ENCODE measurements around the gene SLC12A8. TPM values are rescaled to one million over a fixed set of nuclear protein-coding genes. Genes with fewer than 3 reads are reported as not detected.

SLC12A8 gene
- total RNA-seq, 1 experiment from 2014 or later: 9.7 TPM

DNA sequence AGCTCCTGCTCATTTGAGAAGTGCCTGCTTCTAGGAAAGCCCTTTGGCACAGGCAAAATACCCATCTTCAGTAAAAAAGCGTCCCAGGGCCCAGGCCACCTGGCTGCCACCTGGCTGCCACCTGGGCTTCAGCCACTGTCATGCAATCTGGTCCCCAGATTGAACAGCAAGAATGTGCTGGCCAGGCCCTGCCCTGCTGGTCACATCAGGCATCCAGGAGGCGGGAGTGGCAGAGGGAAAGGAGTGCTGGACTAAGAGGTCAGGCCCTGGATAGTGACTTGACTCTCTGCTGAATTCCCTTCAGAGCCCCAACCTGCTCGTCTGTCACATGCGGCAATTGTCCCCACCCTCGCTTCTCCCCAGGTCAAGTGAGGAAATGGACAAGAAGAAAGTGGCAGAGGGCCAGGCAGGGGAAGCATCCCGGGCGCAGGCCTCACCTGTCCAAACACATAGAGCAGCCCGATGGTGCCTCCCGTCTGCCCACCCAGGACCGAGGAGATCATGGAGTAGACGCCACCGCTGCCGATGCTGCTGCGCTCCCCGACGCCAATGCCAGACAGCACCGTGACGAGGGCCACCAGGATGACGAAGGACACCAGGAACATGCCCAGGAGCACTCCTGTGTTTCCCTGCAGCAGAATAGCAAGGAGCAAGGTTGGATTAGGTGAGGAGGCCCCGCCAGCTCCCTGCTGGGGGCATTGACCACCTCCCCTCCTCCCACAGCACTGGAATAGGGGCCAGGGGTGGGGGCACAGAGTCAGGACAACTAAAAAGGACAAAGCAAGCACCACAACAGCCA, 25.5 kb downstream of the SLC12A8 start:
- Histone ChIP-seq H3K4me3 (ENCODE audit: insufficient read depth, low read depth, low read length) (no peak overlapping the region), H3K36me3 (replicated peaks; ENCODE audit: control insufficient read depth, insufficient read depth, low read length) (peaks cover 6% of the 10 kb centered on the region; the same call in 1 of the 2 replicates), H3K27me3 (ENCODE audit: control insufficient read depth, insufficient read depth, low read length) (no peaks in the 10 kb centered on the region)
- peak; percentile 57 for DNase-seq

DNA sequence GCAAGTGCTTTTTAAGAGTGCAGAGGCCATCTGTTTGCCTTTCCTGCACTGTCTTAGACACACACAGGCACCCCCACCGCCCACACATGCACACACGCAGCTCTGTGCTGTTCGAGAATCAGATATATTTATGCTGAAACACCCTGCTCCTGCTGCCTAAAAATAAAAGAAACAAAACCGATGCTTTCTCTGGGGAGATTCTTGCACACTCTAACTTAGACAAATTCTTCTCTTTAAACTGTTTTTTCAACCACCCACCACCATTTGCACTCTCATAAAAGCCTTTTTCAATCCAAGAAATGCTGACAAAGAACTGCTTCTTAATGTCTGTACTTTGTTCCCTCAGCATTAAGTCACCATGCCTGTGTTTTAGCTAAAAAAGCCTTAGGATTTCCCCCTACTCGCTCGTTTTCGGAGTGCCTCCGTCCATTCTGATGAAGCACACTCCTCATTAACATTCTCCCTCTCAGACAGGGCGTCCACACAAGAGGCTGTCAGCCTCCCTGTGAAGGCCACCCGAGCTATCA, 26.2 kb downstream of the SLC12A8 start:
- no peaks in the 10 kb centered on the region for H3K27me3 ChIP-seq (ENCODE audit: control insufficient read depth, insufficient read depth, low read length)
- DNase-seq: no peak
- peaks cover 6% of the 10 kb centered on the region; the same call in 1 of the 2 replicates for H3K36me3 ChIP-seq (replicated peaks; ENCODE audit: control insufficient read depth, insufficient read depth, low read length)
- no peak overlapping the region for H3K4me3 ChIP-seq (ENCODE audit: insufficient read depth, low read depth, low read length)

DNA sequence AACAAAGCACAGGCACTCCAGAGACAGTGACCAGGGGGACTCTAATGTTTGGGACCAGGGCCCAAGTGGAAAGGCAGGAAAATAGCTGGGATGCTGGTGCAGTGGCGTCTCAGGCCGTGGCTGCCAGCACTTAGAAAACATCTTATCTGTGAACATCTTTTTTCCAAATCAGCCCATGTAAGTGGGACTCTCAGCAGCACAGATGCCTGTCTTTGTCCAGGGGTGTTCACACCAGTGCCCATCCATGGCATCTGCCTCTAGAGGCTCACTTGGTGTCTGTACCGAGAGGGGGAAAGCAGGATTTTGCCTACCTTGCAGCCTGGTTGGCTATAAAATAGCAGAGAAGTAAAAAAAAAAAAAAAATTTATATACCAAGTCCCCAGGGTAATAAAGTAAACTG, 26.7 kb downstream of the SLC12A8 start:
- no peak for DNase-seq
- no peak overlapping the region for H3K4me3 ChIP-seq (ENCODE audit: insufficient read depth, low read depth, low read length)
- H3K36me3 ChIP-seq (replicated peaks; ENCODE audit: control insufficient read depth, insufficient read depth, low read length): peaks cover 6% of the 10 kb centered on the region; the same call in 1 of the 2 replicates
- no peaks in the 10 kb centered on the region for H3K27me3 ChIP-seq (ENCODE audit: control insufficient read depth, insufficient read depth, low read length)

- no peaks in the 10 kb centered on the region for H3K36me3 ChIP-seq (replicated peaks; ENCODE audit: control insufficient read depth, insufficient read depth, low read length)
- no peaks in the 10 kb centered on the region for H3K27me3 ChIP-seq (ENCODE audit: control insufficient read depth, insufficient read depth, low read length)
- DNase-seq: no peak
- H3K4me3 ChIP-seq (ENCODE audit: insufficient read depth, low read depth, low read length): no peak overlapping the region
Measured at GRCh38 chr3:125179884-125180240, 32.7 kb downstream of the SLC12A8 start.

DNA sequence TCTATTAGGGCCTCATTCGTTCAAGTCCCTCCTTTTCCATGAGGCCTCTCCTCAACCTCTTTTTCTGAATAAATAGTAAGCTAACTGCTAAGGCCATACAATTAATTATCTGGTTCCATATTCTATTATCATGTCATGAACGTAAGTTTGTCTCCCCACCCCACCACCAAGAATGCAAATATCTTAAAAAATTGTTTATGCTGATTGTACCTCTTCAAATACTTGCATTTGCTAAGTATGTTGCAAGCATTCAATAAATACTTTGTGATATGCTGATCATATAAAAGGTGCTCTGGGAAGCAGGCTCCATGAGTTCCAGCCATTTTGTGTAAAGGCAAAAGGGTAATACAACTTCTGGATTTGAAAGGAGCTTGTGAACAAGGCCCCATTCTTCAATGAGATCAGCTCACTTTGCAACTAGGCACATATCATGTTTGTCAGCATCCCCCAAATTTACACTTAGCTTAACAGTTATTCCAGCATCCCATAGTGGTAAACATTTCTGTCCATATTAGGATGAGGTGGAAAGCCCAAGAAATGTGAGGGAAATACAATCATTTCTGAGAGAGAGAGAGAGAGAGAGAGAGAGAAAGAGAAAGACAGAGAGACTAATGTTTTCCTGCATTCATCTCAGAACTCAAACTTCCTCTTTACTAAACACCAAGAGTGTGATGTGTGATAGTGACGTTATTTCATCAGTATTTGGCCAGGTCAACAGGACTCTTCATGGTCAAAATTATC, 33.2 kb downstream of the SLC12A8 start:
- no peaks in the 10 kb centered on the region for H3K27me3 ChIP-seq (ENCODE audit: control insufficient read depth, insufficient read depth, low read length)
- H3K36me3 ChIP-seq (replicated peaks; ENCODE audit: control insufficient read depth, insufficient read depth, low read length): no peaks in the 10 kb centered on the region
- H3K4me3 ChIP-seq (ENCODE audit: insufficient read depth, low read depth, low read length): no peak overlapping the region
- DNase-seq: no peak

DNA sequence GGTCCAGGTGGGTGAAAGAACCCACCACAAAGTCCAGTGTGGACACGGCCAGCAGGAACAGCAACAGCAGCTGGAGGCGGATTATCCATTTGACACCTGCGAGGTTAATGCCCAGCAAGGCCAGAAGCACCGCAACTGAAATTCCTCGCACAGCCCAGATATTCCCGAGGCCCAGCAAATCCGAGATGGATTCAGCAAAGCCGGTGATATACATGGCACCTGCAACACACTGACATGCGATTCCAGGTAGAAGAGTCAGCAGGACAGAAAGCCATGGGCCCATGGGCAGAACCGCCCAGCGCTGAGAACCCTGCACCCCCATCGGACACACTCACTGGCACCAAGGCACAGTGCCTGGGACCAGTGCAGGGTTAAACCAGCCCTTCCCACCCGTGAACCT, 34.8 kb downstream of the SLC12A8 start:
- H3K36me3 ChIP-seq (replicated peaks; ENCODE audit: control insufficient read depth, insufficient read depth, low read length): no peaks in the 10 kb centered on the region
- no peak overlapping the region for H3K4me3 ChIP-seq (ENCODE audit: insufficient read depth, low read depth, low read length)
- DNase-seq: no peak
- no peaks in the 10 kb centered on the region for H3K27me3 ChIP-seq (ENCODE audit: control insufficient read depth, insufficient read depth, low read length)

DNA sequence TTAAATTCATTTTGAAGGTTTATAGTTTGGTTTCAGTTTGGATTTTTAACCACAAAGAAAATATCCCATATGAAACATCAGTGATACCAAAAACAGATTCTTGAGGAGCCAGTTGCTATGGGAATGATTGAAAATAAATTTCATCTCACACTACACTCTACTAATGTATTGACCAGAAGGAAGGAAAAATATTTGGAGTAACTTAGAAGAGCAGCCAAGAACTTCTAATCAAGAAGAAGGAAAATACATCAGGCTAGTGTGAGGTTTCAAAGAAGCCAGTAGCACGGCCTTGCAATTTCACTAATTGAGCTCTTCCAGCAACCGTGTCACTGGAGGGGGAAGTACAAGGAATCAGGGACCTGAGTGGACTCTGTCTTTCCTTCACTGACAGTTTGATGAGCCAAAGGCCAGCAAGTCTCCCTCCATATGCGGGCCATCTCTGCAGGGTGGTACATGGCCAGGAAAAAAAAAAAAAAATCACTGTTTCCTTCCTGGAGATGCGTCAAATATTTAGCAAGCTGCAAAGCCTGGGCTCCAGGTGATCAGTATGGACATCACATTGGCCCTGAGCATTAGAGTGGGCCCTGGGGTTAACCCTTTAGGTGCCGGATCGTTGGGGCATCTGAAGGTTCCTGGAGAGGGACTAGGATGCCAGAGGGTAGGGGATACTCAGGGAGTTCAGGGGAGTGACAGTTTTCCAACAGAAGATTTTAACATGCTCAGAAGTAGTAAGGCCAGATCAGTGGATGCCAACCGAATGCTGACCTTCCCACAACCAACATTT, 37.1 kb downstream of the SLC12A8 start:
- no peak overlapping the region for H3K4me3 ChIP-seq (ENCODE audit: insufficient read depth, low read depth, low read length)
- no peaks in the 10 kb centered on the region for H3K27me3 ChIP-seq (ENCODE audit: control insufficient read depth, insufficient read depth, low read length)
- H3K36me3 ChIP-seq (replicated peaks; ENCODE audit: control insufficient read depth, insufficient read depth, low read length): no peaks in the 10 kb centered on the region
- DNase-seq: peak; percentile 64

GRCh38 chr3:125172346-125172745, 40.2 kb downstream of the SLC12A8 start:
- no peaks in the 10 kb centered on the region for H3K36me3 ChIP-seq (replicated peaks; ENCODE audit: control insufficient read depth, insufficient read depth, low read length)
- H3K27me3 ChIP-seq (ENCODE audit: control insufficient read depth, insufficient read depth, low read length): no peaks in the 10 kb centered on the region
- H3K4me3 ChIP-seq (ENCODE audit: insufficient read depth, low read depth, low read length): no peak overlapping the region
- no peak for DNase-seq

DNA sequence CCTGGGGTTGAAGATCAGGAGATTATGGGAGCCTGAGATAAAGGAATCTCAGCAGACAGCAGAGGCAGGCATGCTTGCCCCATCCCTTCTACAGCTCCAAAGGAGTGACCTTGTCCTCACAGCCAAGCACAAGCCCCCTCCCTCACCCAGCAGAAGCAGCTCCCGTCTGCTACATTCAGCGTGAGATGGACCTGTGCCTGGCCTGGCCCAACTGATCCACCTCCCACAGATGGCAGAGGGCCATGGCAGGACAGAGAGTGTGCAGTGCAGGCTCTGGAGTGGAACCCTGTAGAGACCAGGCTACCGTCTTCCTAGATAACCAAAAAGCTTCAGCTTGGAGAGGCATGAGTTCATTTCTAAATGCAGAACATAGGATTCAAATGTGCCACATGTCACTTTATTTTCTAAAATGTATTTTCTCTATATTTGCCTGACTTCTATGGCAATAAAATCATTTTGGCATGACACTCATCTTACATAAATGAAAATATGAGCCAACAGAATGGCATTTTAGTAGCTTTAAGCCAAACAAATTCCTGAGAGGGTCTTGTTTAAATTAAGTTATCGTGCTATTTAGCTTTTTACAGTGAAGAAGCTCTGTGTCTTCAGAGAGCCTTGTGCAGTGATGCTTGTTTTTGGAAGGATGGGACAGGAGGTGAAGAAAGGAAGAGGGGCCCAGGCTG, 43.7 kb downstream of the SLC12A8 start:
- Histone ChIP-seq H3K4me3 (ENCODE audit: insufficient read depth, low read depth, low read length) (no peak overlapping the region), H3K36me3 (replicated peaks; ENCODE audit: control insufficient read depth, insufficient read depth, low read length) (no peaks in the 10 kb centered on the region; the same call in 1 of the 2 replicates), H3K27me3 (ENCODE audit: control insufficient read depth, insufficient read depth, low read length) (no peaks in the 10 kb centered on the region)
- no peak for DNase-seq

DNA sequence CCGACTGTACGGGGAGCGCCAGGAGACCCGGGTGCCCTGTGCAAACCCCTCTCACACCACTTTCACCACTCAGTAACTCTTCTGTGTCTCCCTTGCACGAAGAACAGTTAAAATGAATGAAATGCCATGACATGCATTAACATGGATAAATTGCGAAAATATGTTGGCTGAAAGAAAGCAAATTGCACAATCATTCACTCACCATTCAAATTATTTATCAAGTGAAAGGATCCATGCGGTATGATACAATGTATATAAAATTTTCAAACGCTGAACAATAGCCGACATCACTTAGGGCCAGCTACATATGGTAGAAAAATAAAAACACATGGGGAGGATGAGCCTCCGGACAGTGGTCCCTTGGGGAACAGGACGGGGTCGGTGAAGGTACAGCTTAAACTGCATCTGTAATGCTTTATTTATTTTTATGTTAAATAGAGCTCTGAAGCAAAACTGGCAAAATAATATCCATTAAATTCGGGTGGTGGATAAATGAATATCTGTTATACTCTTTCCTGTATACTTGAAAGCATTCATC, 45.9 kb downstream of the SLC12A8 start:
- DNase-seq: no peak
- Histone ChIP-seq H3K4me3 (ENCODE audit: insufficient read depth, low read depth, low read length) (no peak overlapping the region), H3K36me3 (replicated peaks; ENCODE audit: control insufficient read depth, insufficient read depth, low read length) (no peaks in the 10 kb centered on the region; the same call in 1 of the 2 replicates), H3K27me3 (ENCODE audit: control insufficient read depth, insufficient read depth, low read length) (no peaks in the 10 kb centered on the region)

GRCh38 chr3:125165948-125166553, 46.5 kb downstream of the SLC12A8 start:
- H3K27me3 ChIP-seq (ENCODE audit: control insufficient read depth, insufficient read depth, low read length): no peaks in the 10 kb centered on the region
- H3K4me3 ChIP-seq (ENCODE audit: insufficient read depth, low read depth, low read length): no peak overlapping the region
- no peak for DNase-seq
- H3K36me3 ChIP-seq (replicated peaks; ENCODE audit: control insufficient read depth, insufficient read depth, low read length): no peaks in the 10 kb centered on the region; the same call in 1 of the 2 replicates

DNA sequence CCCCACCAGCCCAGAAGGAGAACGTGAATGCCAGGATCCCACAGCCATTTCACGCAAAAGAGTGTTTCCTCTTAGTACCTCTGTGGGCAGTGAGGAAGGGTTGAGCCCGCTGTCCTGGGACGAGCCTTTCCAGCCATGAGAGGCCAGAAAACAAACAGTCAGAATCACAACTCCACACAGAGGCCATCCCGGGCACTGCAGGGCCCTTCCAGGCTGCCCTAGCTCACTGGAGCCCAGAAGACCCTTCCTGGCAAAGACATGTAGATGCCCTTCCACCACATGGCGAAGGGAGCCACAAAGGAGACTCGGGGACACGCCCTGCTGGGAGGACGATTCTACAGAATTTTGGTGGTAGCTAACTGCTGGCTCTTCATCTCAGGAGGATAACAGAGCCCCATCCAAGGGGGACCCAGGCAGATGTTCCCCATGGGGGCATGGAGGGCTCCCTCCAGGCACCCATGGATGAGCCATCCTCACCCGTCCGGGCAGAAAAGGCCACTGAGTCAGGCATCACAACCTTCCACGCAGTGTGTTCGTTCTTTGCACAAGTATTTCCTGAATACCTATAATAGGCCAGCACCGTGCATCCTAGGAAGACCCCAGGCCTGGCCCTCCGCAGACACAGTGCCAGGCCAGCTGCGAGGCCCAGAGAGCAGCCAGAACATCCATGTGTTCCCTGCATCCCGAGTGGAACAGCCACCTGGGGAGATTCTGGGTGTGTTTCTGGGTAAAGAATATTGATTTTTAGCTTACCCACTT, 47.2 kb downstream of the SLC12A8 start:
- Histone ChIP-seq H3K27me3 (ENCODE audit: control insufficient read depth, insufficient read depth, low read length) (no peaks in the 10 kb centered on the region), H3K36me3 (replicated peaks; ENCODE audit: control insufficient read depth, insufficient read depth, low read length) (no peaks in the 10 kb centered on the region; the same call in 1 of the 2 replicates)
- peak; percentile 81 for DNase-seq

More for the DNA sequence above, 47.2 kb downstream of the SLC12A8 start:
- H3K4me3 ChIP-seq (ENCODE audit: insufficient read depth, low read depth, low read length): no peak overlapping the region

Measured in H7 (cell line).